ENCODE data around the gene TTC12.

Gene TTC12

GRCh38 chr11:113324250-113324649, 9.9 kb downstream of the TTC12 start:
- H3K36me3 ChIP-seq (ENCODE audit: control insufficient read depth, insufficient read depth, low read length) = no peaks in the 10 kb centered on the region
- H3K4me3 ChIP-seq (ENCODE audit: low read length) = no peak overlapping the region
- no peaks in the 10 kb centered on the region for H3K27me3 ChIP-seq (ENCODE audit: control insufficient read depth, insufficient read depth, low read length)
- H3K9me3 ChIP-seq (ENCODE audit: control insufficient read depth, insufficient read depth, low read length) = no peaks in the 10 kb centered on the region
- H3K4me1 ChIP-seq (ENCODE audit: control insufficient read depth, insufficient read depth, low read length) = no peaks in the 10 kb centered on the region
- no peak overlapping the region for H3K27ac ChIP-seq (ENCODE audit: low read length)
- no CpG with 5 or more reads among the region's 5 CpGs for WGBS (ENCODE audit: insufficient coverage, insufficient read length)
- DNase-seq (ENCODE audit: low read depth, low spot score) = no peak

GRCh38 chr11:113329725-113330124, 15.3 kb downstream of the TTC12 start:
- no peaks in the 10 kb centered on the region for H3K4me1 ChIP-seq (ENCODE audit: control insufficient read depth, insufficient read depth, low read length)
- H3K4me3 ChIP-seq (ENCODE audit: low read length) = no peak overlapping the region
- no peak overlapping the region for H3K27ac ChIP-seq (ENCODE audit: low read length)
- WGBS (ENCODE audit: insufficient coverage, insufficient read length) = no CpG with 5 or more reads among the region's 2 CpGs
- H3K36me3 ChIP-seq (ENCODE audit: control insufficient read depth, insufficient read depth, low read length) = no peaks in the 10 kb centered on the region
- H3K9me3 ChIP-seq (ENCODE audit: control insufficient read depth, insufficient read depth, low read length) = no peaks in the 10 kb centered on the region
- H3K27me3 ChIP-seq (ENCODE audit: control insufficient read depth, insufficient read depth, low read length) = no peaks in the 10 kb centered on the region
- no peak for DNase-seq (ENCODE audit: low read depth, low spot score)

DNA sequence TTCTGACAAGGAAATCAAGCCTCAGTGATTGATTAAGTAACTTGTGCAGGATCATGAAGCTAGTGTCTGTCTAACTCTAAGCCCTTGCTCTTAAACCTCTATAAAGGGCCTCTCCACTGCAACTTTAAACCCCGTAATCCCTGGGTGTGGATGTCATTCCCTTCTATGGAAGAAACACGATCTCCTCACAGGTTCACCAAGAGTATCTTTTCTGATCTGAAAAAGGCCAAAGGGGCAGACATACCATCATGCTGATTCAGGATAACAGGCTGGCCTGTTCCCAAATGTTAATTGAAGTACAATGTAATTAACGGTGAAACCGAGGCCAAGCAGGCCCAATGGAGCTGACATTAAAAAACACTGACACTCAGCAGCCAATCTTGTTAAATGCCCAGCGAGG, 17.1 kb downstream of the TTC12 start:
- WGBS (ENCODE audit: insufficient coverage, insufficient read length) = no CpG with 5 or more reads among the region's 5 CpGs

DNA sequence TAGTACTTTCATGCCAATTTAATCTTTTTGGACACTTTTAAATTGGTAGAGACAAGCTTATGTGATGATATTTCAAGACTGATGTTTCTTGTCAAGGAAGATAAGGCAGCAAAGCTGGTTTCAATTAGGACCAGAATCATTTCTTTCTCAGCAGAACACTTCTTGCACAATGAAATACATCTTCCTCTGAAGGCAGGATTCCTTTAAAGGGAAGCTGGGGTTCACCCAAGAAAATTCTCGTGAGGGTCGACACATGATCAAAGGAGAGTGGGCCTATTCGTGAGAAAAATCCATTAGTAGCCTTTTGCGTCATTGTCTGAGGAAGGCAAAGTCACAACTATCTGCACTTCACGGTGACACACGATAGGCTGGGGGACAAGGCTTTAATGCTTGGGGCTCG, 17.6 kb downstream of the TTC12 start:
- H3K27me3 ChIP-seq (ENCODE audit: control insufficient read depth, insufficient read depth, low read length) = no peaks in the 10 kb centered on the region

More for the DNA sequence above, 17.1 kb downstream of the TTC12 start:
- H3K4me3 ChIP-seq (ENCODE audit: low read length) = no peak overlapping the region
- DNase-seq (ENCODE audit: low read depth, low spot score) = no peak
- no peaks in the 10 kb centered on the region for H3K4me1 ChIP-seq (ENCODE audit: control insufficient read depth, insufficient read depth, low read length)
- no peaks in the 10 kb centered on the region for H3K27me3 ChIP-seq (ENCODE audit: control insufficient read depth, insufficient read depth, low read length)
- H3K9me3 ChIP-seq (ENCODE audit: control insufficient read depth, insufficient read depth, low read length) = no peaks in the 10 kb centered on the region
- H3K36me3 ChIP-seq (ENCODE audit: control insufficient read depth, insufficient read depth, low read length) = no peaks in the 10 kb centered on the region
- H3K27ac ChIP-seq (ENCODE audit: low read length) = no peak overlapping the region

DNA sequence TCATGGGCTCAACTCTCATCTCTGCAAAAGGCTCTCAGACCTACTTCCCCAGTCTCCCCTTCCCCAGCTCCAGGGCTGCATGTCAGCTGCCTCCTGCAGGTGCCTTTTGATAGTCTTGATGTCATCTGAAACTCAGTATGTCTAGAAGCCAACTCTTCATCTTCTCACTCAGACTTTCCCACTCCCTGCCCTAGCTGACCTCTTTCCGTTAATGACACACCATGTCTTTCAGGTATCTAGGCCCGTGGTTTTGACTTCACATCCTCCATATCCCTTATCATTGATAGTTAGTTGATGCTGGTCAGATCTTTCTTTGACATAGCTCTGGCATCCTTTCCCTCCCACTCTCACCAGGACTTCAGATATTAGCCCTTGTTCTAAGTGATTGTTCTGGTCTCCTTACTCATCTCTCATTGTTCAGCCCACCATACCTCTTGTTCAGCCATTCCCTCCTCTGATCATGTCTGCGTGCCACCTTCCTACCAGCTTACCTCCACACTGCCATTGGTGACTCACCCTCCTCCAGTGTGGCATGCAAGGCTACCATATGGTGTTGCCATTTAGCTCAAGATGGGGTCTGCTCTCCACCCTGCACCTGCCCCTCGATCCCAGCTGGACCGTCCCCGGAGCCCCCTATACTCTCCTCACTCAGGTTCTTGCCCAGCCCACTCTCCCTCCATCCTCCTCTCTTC, 18.4 kb downstream of the TTC12 start:
- no CpG with 5 or more reads among the region's 6 CpGs for WGBS (ENCODE audit: insufficient coverage, insufficient read length)
- H3K36me3 ChIP-seq (ENCODE audit: control insufficient read depth, insufficient read depth, low read length) = no peaks in the 10 kb centered on the region
- no peak overlapping the region for H3K4me3 ChIP-seq (ENCODE audit: low read length)
- no peak overlapping the region for H3K27ac ChIP-seq (ENCODE audit: low read length)
- H3K4me1 ChIP-seq (ENCODE audit: control insufficient read depth, insufficient read depth, low read length) = no peaks in the 10 kb centered on the region
- no peak for DNase-seq (ENCODE audit: low read depth, low spot score)
- H3K27me3 ChIP-seq (ENCODE audit: control insufficient read depth, insufficient read depth, low read length) = no peaks in the 10 kb centered on the region
- no peaks in the 10 kb centered on the region for H3K9me3 ChIP-seq (ENCODE audit: control insufficient read depth, insufficient read depth, low read length)

More for the DNA sequence above, 17.6 kb downstream of the TTC12 start:
- DNase-seq (ENCODE audit: low read depth, low spot score) = no peak
- Histone ChIP-seq H3K4me3 (ENCODE audit: low read length) (no peak overlapping the region), H3K36me3 (ENCODE audit: control insufficient read depth, insufficient read depth, low read length) (no peaks in the 10 kb centered on the region), H3K4me1 (ENCODE audit: control insufficient read depth, insufficient read depth, low read length) (no peaks in the 10 kb centered on the region), H3K27ac (ENCODE audit: low read length) (no peak overlapping the region), H3K9me3 (ENCODE audit: control insufficient read depth, insufficient read depth, low read length) (no peaks in the 10 kb centered on the region)
- no CpG with 5 or more reads among the region's 7 CpGs for WGBS (ENCODE audit: insufficient coverage, insufficient read length)

- Histone ChIP-seq H3K27me3 (ENCODE audit: control insufficient read depth, insufficient read depth, low read length) (no peaks in the 10 kb centered on the region), H3K4me3 (ENCODE audit: low read length) (no peak overlapping the region), H3K4me1 (ENCODE audit: control insufficient read depth, insufficient read depth, low read length) (no peaks in the 10 kb centered on the region), H3K27ac (ENCODE audit: low read length) (no peak overlapping the region), H3K9me3 (ENCODE audit: control insufficient read depth, insufficient read depth, low read length) (no peaks in the 10 kb centered on the region), H3K36me3 (ENCODE audit: control insufficient read depth, insufficient read depth, low read length) (no peaks in the 10 kb centered on the region)
- no CpG with 5 or more reads among the region's 1 CpG for WGBS (ENCODE audit: insufficient coverage, insufficient read length)
- no peak for DNase-seq (ENCODE audit: low read depth, low spot score)
These were observed 19.8 kb downstream of the TTC12 start for GRCh38 chr11:113334183-113334582.

- Histone ChIP-seq H3K36me3 (ENCODE audit: control insufficient read depth, insufficient read depth, low read length) (no peaks in the 10 kb centered on the region), H3K27ac (ENCODE audit: low read length) (no peak overlapping the region), H3K4me3 (ENCODE audit: low read length) (no peak overlapping the region), H3K27me3 (ENCODE audit: control insufficient read depth, insufficient read depth, low read length) (no peaks in the 10 kb centered on the region), H3K4me1 (ENCODE audit: control insufficient read depth, insufficient read depth, low read length) (no peaks in the 10 kb centered on the region), H3K9me3 (ENCODE audit: control insufficient read depth, insufficient read depth, low read length) (no peaks in the 10 kb centered on the region)
- no peak for DNase-seq (ENCODE audit: low read depth, low spot score)
- no CpG with 5 or more reads among the region's 4 CpGs for WGBS (ENCODE audit: insufficient coverage, insufficient read length)
These were observed 24.3 kb downstream of the TTC12 start for GRCh38 chr11:113338730-113339129.

- H3K27ac ChIP-seq (ENCODE audit: low read length) = no peak overlapping the region
- no peak overlapping the region for H3K4me3 ChIP-seq (ENCODE audit: low read length)
- no peaks in the 10 kb centered on the region for H3K9me3 ChIP-seq (ENCODE audit: control insufficient read depth, insufficient read depth, low read length)
- H3K36me3 ChIP-seq (ENCODE audit: control insufficient read depth, insufficient read depth, low read length) = no peaks in the 10 kb centered on the region
- no CpG with 5 or more reads among the region's 6 CpGs for WGBS (ENCODE audit: insufficient coverage, insufficient read length)
- no peaks in the 10 kb centered on the region for H3K27me3 ChIP-seq (ENCODE audit: control insufficient read depth, insufficient read depth, low read length)
- DNase-seq (ENCODE audit: low read depth, low spot score) = no peak
- H3K4me1 ChIP-seq (ENCODE audit: control insufficient read depth, insufficient read depth, low read length) = no peaks in the 10 kb centered on the region
These were observed 25.7 kb downstream of the TTC12 start for GRCh38 chr11:113339929-113340589.

DNA sequence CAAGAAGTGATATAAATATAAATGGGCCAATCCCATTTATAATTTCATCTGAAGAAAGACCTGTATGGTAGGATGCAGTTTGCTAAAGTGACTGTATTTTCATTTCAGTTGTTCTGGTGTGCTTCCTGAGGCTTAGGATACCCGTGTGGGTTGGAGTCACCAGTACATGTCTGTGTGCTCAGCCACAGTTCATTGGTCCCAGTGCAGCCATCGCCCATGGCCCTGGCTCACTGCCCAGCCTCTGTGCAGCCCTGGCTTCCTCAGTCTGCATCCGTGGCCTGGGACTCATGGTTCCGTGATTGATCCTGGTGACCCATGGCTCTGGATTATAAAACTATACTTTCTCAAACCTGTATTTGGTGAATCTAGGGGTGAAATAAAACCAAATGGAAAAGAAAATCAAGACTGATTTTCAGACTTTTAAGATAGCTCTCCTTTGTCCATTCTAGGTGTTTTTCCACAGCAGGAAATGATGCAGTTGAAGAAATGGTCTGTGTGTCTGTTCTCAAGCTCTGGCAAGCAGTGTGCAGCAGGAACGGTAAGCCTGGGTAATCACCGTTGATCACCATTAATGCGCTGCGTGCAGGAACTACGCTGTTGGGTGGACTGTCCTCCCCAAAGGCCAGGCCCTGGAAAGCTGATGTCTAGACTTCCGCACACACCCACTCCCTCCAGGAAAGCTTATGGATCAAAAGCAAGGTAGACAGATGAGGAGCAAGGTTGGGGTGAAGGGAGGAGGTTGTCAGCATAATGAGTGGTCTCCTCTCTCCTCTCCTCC, 27.2 kb downstream of the TTC12 start:
- no peaks in the 10 kb centered on the region for H3K27me3 ChIP-seq (ENCODE audit: control insufficient read depth, insufficient read depth, low read length)
- no peak overlapping the region for H3K27ac ChIP-seq (ENCODE audit: low read length)
- DNase-seq (ENCODE audit: low read depth, low spot score) = no peak
- H3K4me1 ChIP-seq (ENCODE audit: control insufficient read depth, insufficient read depth, low read length) = no peaks in the 10 kb centered on the region
- no peaks in the 10 kb centered on the region for H3K36me3 ChIP-seq (ENCODE audit: control insufficient read depth, insufficient read depth, low read length)
- WGBS (ENCODE audit: insufficient coverage, insufficient read length) = no CpG with 5 or more reads among the region's 10 CpGs
- no peak overlapping the region for H3K4me3 ChIP-seq (ENCODE audit: low read length)
- H3K9me3 ChIP-seq (ENCODE audit: control insufficient read depth, insufficient read depth, low read length) = no peaks in the 10 kb centered on the region

DNA sequence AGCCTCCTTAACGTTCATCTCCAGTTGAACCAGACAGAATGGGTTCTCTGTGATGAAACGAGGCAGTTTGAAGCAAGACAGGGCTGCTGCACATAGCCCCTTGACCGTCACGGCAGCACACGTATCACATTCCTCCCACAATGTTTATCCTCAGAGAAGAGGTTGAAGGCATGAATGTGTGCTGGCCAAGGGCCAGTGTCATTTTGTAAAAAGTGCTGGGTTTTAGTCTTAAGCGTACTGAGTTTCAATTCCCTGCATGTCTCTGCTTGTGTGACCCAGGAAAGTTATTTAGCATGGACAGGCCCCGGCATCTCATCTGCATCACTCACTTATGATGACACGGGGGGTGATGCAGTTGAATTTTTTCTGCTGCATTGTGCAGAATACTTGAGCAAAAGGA, 31.6 kb downstream of the TTC12 start:
- no peak for DNase-seq (ENCODE audit: low read depth, low spot score)
- Histone ChIP-seq H3K27ac (ENCODE audit: low read length) (no peak overlapping the region), H3K9me3 (ENCODE audit: control insufficient read depth, insufficient read depth, low read length) (no peaks in the 10 kb centered on the region), H3K36me3 (ENCODE audit: control insufficient read depth, insufficient read depth, low read length) (no peaks in the 10 kb centered on the region), H3K4me1 (ENCODE audit: control insufficient read depth, insufficient read depth, low read length) (no peaks in the 10 kb centered on the region), H3K27me3 (ENCODE audit: control insufficient read depth, insufficient read depth, low read length) (no peaks in the 10 kb centered on the region), H3K4me3 (ENCODE audit: low read length) (no peak overlapping the region)
- WGBS (ENCODE audit: insufficient coverage, insufficient read length) = no CpG with 5 or more reads among the region's 8 CpGs

All from iPS DF 6.9 (cell line).